ENCODE results near the gene SP8. TPM values are rescaled to one million over a fixed set of nuclear protein-coding genes. Genes with fewer than 3 reads are reported as not detected.

SP8 gene
- total RNA-seq, 1 donor from 2014 or later: not detected

GRCh38 chr7:20787660-20788419 is 1.2 kb upstream of the SP8 start:
- ATAC-seq (no peak), DNase-seq (no peak)
- TF ChIP-seq, protein P1, sequence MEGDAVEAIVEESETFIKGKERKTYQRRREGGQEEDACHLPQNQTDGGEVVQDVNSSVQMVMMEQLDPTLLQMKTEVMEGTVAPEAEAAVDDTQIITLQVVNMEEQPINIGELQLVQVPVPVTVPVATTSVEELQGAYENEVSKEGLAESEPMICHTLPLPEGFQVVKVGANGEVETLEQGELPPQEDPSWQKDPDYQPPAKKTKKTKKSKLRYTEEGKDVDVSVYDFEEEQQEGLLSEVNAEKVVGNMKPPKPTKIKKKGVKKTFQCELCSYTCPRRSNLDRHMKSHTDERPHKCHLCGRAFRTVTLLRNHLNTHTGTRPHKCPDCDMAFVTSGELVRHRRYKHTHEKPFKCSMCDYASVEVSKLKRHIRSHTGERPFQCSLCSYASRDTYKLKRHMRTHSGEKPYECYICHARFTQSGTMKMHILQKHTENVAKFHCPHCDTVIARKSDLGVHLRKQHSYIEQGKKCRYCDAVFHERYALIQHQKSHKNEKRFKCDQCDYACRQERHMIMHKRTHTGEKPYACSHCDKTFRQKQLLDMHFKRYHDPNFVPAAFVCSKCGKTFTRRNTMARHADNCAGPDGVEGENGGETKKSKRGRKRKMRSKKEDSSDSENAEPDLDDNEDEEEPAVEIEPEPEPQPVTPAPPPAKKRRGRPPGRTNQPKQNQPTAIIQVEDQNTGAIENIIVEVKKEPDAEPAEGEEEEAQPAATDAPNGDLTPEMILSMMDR (IDR thresholded peaks at IDR 0.05): no peak
- intact Hi-C loops (cut with DNase I): no loop called here
- H3K4me3 ChIP-seq: no peak overlapping the region
- H3K27me3 ChIP-seq: peaks cover 98% of the 10 kb centered on the region
- peaks cover 17% of the 10 kb centered on the region for H3K4me1 ChIP-seq
- H3K9me3 ChIP-seq: no peaks in the 10 kb centered on the region
- no peak overlapping the region for H3K27ac ChIP-seq
- H3K36me3 ChIP-seq: no peaks in the 10 kb centered on the region

GRCh38 chr7:20786421-20786778 is 286 bp downstream of the SP8 start:
- intact Hi-C loops (cut with DNase I): no loop called here
- DNase-seq (no peak), ATAC-seq (no peak)
- Histone ChIP-seq H3K4me3 (peak overlapping the region; percentile 17), H3K9me3 (no peaks in the 10 kb centered on the region), H3K27ac (no peak overlapping the region), H3K4me1 (peaks cover 17% of the 10 kb centered on the region), H3K27me3 (peaks cover 97% of the 10 kb centered on the region), H3K36me3 (no peaks in the 10 kb centered on the region)
- TF ChIP-seq, protein P1 (IDR thresholded peaks at IDR 0.05): no peak

- Histone ChIP-seq H3K36me3 (no peaks in the 10 kb centered on the region), H3K27me3 (peaks cover 97% of the 10 kb centered on the region), H3K9me3 (no peaks in the 10 kb centered on the region), H3K4me1 (peaks cover 17% of the 10 kb centered on the region), H3K4me3 (peak overlapping the region; percentile 17), H3K27ac (no peak overlapping the region)
- ATAC-seq (no peak), DNase-seq (no peak)
- intact Hi-C loops (cut with DNase I): no loop called here
- TF ChIP-seq, protein P1 (IDR thresholded peaks at IDR 0.05): no peak
These were observed 655 bp downstream of the SP8 start for GRCh38 chr7:20786049-20786412.

DNA sequence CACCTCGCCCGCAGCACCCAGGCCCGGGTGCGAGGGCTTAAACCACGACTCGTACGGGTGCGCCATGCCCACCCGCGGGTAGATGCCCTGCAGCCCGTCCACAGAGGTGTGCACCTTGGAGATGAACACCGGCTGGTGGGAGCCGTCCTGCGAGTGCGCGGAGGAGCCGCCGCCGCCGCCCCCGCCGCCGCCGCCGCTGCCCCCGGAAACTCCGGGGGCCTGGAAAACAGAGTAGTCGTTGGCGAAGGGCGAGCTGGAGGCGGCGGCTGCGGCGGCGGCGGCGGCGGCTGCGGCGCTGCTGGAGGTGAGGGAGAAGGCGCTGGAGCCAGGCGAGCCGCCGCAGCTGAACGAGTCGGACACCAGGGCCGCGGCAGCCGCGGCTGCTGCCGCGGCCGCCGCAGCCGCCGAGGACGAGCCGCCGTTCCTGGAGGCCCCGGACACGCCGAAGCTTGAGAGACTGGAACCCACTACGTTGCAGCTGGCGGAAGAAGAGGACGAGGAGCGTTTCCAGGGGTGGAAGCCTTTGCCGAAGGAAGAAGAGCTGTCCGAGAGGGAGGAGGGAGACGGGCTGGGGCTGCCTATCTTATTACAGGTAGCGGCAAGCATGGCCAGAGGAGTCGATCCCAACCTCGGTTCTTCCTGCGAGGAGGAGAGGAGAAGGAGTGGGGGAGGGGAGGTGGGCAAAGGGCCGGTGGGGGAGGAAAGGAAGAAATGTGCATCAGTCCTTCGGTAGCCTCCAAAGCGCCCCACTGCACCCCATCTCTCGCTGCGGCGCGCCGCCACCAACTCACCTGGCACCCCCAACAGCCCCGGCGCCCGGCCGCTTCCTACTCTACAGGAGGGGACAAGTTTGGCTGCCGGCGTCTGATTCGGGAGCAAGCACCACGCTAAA is 1.3 kb downstream of the SP8 start:
- TF ChIP-seq, protein P1 (IDR thresholded peaks at IDR 0.05): no peak
- DNase-seq (no peak), ATAC-seq (no peak)
- Histone ChIP-seq H3K27ac (no peak overlapping the region), H3K36me3 (no peaks in the 10 kb centered on the region), H3K27me3 (peaks cover 97% of the 10 kb centered on the region), H3K4me3 (no peak overlapping the region), H3K4me1 (peaks cover 17% of the 10 kb centered on the region), H3K9me3 (no peaks in the 10 kb centered on the region)
- intact Hi-C loops (cut with DNase I): no loop called here

DNA sequence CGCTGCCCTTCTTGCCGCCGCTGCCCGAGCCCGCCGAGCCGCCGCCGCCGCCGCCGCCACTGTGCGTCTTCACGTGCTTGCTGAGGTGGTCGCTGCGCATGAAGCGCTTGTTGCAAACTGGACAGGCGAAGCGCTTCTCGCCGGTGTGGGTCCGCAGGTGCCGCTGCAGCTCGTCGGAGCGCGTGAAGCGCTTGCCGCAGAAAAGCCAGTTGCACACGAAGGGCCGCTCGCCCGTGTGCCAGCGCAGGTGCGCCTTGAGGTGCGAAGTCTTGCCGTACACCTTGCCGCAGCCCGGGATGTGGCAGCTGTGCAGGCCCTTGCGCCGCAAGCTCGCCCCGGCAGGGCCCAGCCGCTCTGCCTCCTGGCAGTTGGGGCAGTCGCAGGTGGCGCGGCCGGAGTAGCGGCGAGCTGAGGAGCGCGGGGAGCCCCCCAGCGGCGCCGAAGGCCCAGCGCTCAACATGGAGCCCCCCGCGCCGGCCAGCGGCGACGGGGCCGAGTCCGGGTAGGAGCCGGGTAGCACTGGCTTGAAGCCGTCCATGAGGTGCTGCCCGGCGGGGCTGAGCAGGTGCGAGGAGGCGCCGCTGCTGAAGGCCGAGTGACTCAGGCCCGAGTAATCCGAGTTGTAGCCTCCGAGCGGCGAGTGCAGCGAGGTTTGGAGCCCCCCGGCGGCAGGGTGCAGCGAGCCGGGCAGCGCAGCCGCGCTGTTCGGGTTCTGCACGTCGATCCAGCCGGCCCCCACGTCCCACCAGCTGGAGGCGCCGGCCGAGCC is 2.1 kb downstream of the SP8 start:
- Histone ChIP-seq H3K27me3 (peaks cover 95% of the 10 kb centered on the region), H3K4me1 (peaks cover 17% of the 10 kb centered on the region), H3K4me3 (peak overlapping the region; percentile 15), H3K27ac (no peak overlapping the region), H3K36me3 (no peaks in the 10 kb centered on the region), H3K9me3 (no peaks in the 10 kb centered on the region)
- peak; percentile 38 for ATAC-seq
- TF ChIP-seq, protein P1 (IDR thresholded peaks at IDR 0.05): no peak
- intact Hi-C loops (cut with DNase I): no loop called here
- no peak for DNase-seq

Measured in upper lobe of right lung (tissue), 1 donor.